ENCODE results near the gene PFKL. TPM values are rescaled to one million over a fixed set of nuclear protein-coding genes. Genes with fewer than 3 reads are reported as not detected.

Gene PFKL
- total RNA-seq, 1 donor from 2014 or later = 101 TPM

DNA sequence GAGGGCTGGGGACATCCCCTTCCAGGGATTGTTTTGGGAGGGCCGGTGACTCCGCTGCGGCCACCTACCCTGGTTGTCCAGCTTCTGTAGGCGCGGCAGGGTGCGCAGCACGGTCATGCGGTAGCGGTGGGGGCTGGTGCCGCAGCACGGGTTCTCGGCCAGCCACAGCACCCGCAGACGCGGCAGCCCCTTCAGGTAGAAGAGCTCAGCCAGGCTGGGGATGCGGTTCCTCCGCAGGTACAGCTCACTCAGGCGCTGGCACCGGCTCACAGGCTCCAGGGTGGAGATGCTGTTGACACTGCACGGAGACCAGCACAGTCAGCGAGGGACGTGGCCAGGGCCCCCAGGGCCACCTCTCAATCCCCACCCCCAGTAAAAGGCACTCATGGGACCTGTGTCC lies 33.1 kb downstream of the PFKL start:
- Histone ChIP-seq H3K4me1 (peaks cover 5% of the 10 kb centered on the region), H3K4me3 (no peak overlapping the region), H3K27me3 (no peaks in the 10 kb centered on the region), H3K36me3 (peaks cover 8% of the 10 kb centered on the region), H3K27ac (no peak overlapping the region), H3K9me3 (no peaks in the 10 kb centered on the region)
- TF ChIP-seq, protein P1, sequence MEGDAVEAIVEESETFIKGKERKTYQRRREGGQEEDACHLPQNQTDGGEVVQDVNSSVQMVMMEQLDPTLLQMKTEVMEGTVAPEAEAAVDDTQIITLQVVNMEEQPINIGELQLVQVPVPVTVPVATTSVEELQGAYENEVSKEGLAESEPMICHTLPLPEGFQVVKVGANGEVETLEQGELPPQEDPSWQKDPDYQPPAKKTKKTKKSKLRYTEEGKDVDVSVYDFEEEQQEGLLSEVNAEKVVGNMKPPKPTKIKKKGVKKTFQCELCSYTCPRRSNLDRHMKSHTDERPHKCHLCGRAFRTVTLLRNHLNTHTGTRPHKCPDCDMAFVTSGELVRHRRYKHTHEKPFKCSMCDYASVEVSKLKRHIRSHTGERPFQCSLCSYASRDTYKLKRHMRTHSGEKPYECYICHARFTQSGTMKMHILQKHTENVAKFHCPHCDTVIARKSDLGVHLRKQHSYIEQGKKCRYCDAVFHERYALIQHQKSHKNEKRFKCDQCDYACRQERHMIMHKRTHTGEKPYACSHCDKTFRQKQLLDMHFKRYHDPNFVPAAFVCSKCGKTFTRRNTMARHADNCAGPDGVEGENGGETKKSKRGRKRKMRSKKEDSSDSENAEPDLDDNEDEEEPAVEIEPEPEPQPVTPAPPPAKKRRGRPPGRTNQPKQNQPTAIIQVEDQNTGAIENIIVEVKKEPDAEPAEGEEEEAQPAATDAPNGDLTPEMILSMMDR (IDR thresholded peaks at IDR 0.05) = no peak
- ATAC-seq (no peak), DNase-seq (no peak)
- intact Hi-C loops (cut with DNase I) = no loop called here

DNA sequence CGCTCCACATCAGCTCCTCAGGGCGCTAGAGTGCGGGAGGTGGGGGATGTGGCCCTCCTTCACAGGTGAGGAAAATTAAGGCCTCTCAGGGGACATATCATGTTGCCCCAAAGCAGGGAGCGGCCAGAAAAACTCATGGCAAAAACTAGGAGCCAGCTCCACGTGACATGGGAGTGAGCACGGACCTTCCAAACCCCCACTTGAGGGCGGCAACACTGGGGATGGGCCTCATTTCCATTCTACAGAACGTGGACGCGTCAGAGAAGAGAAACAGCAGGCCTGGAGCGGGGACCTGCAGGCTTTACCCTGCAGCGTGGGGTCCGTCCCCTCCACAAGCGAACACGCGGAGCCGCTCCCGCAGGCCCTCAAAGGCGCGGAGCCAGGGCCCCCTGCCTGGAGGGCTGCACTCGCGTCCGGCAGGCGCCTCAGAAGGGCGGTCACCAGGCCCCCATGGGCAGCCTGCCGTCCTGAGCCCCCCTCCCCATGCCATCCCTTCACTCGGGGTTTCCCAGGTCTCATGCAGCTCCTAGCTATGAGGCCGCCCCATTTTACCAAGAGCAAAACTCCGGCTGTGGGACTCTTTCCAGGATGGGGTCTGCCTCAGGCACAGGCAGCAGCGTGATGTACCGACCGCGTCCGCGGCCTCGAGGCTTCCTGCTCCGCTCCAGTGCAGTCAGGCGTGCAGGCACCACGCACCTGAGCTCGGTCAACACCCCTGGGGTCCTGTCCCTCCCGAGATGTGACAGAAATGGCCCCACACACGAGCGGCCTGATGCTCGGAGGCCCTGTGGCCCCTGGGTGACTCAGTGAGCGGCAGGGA lies 33.9 kb downstream of the PFKL start:
- Histone ChIP-seq H3K4me3 (no peak overlapping the region), H3K27me3 (no peaks in the 10 kb centered on the region), H3K9me3 (no peaks in the 10 kb centered on the region), H3K36me3 (peaks cover 8% of the 10 kb centered on the region), H3K27ac (no peak overlapping the region), H3K4me1 (peaks cover 10% of the 10 kb centered on the region)
- TF ChIP-seq, protein P1 (IDR thresholded peaks at IDR 0.05) = no peak
- ATAC-seq = no peak
- DNase-seq = no peak
- intact Hi-C loops (cut with DNase I) = no loop called here

DNA sequence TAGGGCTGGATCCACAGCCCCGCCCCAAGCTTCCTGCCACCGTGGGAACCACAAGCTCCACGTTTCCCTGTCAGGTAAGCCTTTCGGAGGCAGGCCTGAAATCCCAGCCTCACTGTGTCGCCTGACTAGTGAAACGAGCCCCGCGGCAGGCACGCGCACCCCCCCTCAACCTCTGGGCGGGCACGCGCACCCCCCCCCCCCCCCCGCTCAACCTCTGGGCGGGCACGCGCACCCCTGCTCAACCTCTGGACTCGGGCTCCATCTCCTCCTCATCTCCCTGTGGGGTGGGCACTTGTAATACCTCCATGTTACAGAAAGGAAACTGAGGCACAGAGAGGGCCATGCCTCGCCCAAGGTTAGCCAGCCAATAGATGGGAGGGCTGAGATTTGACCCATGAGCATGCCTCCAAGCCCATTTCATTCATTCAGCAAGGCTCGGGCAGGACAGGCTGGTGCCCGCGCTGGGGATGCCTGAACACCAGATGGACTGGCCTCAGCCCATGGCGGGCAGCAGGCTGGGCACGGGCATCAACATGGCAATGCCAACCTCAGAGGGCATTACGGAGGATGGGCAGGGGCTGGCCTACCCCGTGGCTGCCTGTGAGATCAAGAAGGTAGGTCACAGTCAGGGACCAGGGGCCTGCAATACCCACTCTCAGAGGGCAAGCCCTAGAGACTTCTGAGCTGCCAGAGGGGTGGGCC lies 34.6 kb downstream of the PFKL start:
- DNase-seq = no peak
- TF ChIP-seq, protein P1 (IDR thresholded peaks at IDR 0.05) = no peak
- Histone ChIP-seq H3K36me3 (peaks cover 8% of the 10 kb centered on the region), H3K4me3 (no peak overlapping the region), H3K27me3 (no peaks in the 10 kb centered on the region), H3K27ac (no peak overlapping the region), H3K9me3 (no peaks in the 10 kb centered on the region), H3K4me1 (peaks cover 10% of the 10 kb centered on the region)
- intact Hi-C loops (cut with DNase I) = no loop called here
- no peak for ATAC-seq

DNA sequence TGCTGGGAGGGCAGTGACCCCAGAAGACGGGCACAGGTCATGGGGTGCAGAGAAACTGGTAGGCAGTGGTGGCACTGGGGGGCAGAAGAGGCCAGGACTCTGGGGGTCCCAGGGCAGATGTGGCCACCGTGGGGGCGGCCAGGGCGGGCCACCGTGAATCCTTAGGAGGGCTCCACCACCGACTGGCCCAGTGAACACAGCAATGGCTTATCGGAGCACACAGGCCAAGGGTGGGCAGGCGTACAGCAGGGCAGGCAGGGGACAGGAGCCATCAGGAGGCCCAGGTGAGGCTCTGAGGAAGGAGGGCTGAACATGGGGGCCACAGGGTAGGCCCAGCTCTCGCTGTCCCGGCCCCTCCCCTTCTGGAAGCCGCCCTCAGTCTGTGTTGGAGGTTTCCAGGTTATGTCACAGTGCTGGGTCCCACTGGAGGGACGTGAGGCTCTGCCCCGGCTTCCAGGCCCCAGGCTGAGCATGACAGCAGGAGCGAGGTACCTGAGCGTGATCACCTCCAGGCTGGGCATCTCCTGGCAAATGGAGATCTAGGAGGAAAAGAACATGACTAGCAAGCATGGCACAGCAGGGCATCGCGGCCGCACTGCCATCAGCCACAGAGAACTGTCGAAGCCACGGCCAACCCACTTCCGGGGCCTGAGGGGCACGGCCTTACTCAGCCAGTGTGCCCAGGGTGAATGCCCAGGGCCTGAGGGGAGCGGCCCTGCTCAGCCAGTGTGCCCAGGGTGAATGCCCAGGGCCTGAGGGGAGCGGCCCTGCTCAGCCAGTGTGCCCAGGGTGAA lies 35.6 kb downstream of the PFKL start:
- Histone ChIP-seq H3K9me3 (no peaks in the 10 kb centered on the region), H3K27me3 (no peaks in the 10 kb centered on the region), H3K4me1 (peaks cover 16% of the 10 kb centered on the region), H3K27ac (no peak overlapping the region), H3K4me3 (no peak overlapping the region), H3K36me3 (peaks cover 8% of the 10 kb centered on the region)
- TF ChIP-seq, protein P1 (IDR thresholded peaks at IDR 0.05) = no peak
- intact Hi-C loops (cut with DNase I) = no loop called here
- DNase-seq (no peak), ATAC-seq (no peak)

DNA sequence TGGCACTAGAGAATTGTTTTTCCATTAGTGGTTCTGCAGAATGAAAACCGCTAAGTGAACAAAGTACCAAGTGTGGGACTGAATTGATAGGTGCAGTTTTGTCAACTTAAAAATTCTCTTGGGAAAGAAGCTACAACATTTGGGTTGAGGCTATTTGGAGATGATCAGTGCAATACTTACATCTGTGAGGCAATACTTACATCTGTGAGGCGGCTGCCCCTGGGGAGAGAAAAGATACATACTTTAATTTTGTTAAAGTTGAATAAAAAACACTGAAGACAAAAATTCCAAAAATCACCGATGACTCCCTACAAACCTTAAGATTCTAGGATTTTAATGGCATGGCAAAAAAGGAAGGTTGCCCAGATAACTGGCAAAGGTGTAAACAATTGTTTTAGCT lies 37.6 kb downstream of the PFKL start:
- H3K36me3 ChIP-seq = peaks cover 8% of the 10 kb centered on the region
- DNase-seq = no peak
- H3K4me1 ChIP-seq = peaks cover 16% of the 10 kb centered on the region
- H3K27me3 ChIP-seq = no peaks in the 10 kb centered on the region
- no peak overlapping the region for H3K4me3 ChIP-seq
- TF ChIP-seq, protein P1 (IDR thresholded peaks at IDR 0.05) = no peak
- ATAC-seq = no peak
- H3K27ac ChIP-seq = no peak overlapping the region
- no peaks in the 10 kb centered on the region for H3K9me3 ChIP-seq
- intact Hi-C loops (cut with DNase I) = no loop called here

Measured in upper lobe of right lung (tissue), 1 donor.